NCI-H187 treated with DMSO at 0.1 percent for 48 hours (cell line): ENCODE data around the gene COG5.

ENCODE experiments used
- DNase-seq: peaks from one replicate; lab custom pipeline; 2025; lab: John Stamatoyannopoulos, UW

The COG5 gene

GRCh38 chr7:107563775-107564552 lies at the start of gene COG5, which contains the start of gene DUS4L:
Gene COG5, minus strand, starts transcription at chr7:107563920. Its CDS starts 24 bp downstream, at chr7:107563896.
Gene DUS4L, plus strand, starts transcription at chr7:107563971. Its CDS starts 3,100 bp downstream, at chr7:107567071.
- no peak for DNase-seq

- no peak for DNase-seq
Observed at GRCh38 chr7:107613439-107613838, 49.7 kb upstream of the COG5 start.

- no peak for DNase-seq
Observed at GRCh38 chr7:107610323-107610722, 46.6 kb upstream of the COG5 start.

GRCh38 chr7:107609811-107610261 lies 46.1 kb upstream of the COG5 start:
- DNase-seq, result no peak

- no peak for DNase-seq
Observed at GRCh38 chr7:107606303-107606702, 42.6 kb upstream of the COG5 start.

- no peak for DNase-seq
Observed at GRCh38 chr7:107605218-107605815, 41.6 kb upstream of the COG5 start.

GRCh38 chr7:107600816-107601215 lies 37.1 kb upstream of the COG5 start:
- no peak for DNase-seq

GRCh38 chr7:107599262-107599661 lies 35.5 kb upstream of the COG5 start:
- DNase-seq, result no peak

- no peak for DNase-seq
Observed at GRCh38 chr7:107597953-107598352, 34.2 kb upstream of the COG5 start.

- no peak for DNase-seq
Observed at GRCh38 chr7:107597582-107597916, 33.8 kb upstream of the COG5 start.

- no peak for DNase-seq
Observed at GRCh38 chr7:107596881-107597581, 33.3 kb upstream of the COG5 start.

GRCh38 chr7:107594961-107595737 lies 31.4 kb upstream of the COG5 start:
- no peak for DNase-seq

- DNase-seq, result no peak
Observed at GRCh38 chr7:107593025-107593410, 29.3 kb upstream of the COG5 start.

GRCh38 chr7:107592361-107593024 lies 28.8 kb upstream of the COG5 start:
- no peak for DNase-seq

GRCh38 chr7:107591421-107591820 lies 27.7 kb upstream of the COG5 start:
- no peak for DNase-seq

GRCh38 chr7:107588529-107589130 lies 24.9 kb upstream of the COG5 start:
- DNase-seq, result no peak

- DNase-seq, result no peak
Observed at GRCh38 chr7:107584716-107585115, 21.0 kb upstream of the COG5 start.

GRCh38 chr7:107582875-107583274 lies 19.2 kb upstream of the COG5 start:
- DNase-seq, result no peak

- no peak for DNase-seq
Observed at GRCh38 chr7:107581387-107582013, 17.8 kb upstream of the COG5 start.

- no peak for DNase-seq
Observed at GRCh38 chr7:107580716-107581383, 17.1 kb upstream of the COG5 start.
